Activated T-cell treated with anti-CD3 and anti-CD28 coated beads, Interleukin-2, amount 50 U/mL, for 48 hours (primary cell): ENCODE measurements around the gene HSP90AB1.

ENCODE experiments used
- DNase-seq, 2 experiments: peaks; one replicate each; pipeline ENCODE4 v3.0.0-alpha.2; 2020

Gene HSP90AB1

GRCh38 chr6:44235891-44236516, 10.9 kb upstream of the HSP90AB1 start:
- no peak for DNase-seq

GRCh38 chr6:44237021-44237812, 9.7 kb upstream of the HSP90AB1 start:
- DNase-seq: peak; percentile 83 to 84

GRCh38 chr6:44237813-44238433, 9.0 kb upstream of the HSP90AB1 start:
- DNase-seq: peak; percentile 88 to 89

- DNase-seq: no peak
These were observed 8.1 kb upstream of the HSP90AB1 start for GRCh38 chr6:44238687-44239350.

GRCh38 chr6:44243345-44243744, 3.6 kb upstream of the HSP90AB1 start:
- no peak for DNase-seq

- DNase-seq: no peak
These were observed 1.4 kb upstream of the HSP90AB1 start for GRCh38 chr6:44245391-44245911.

GRCh38 chr6:44245912-44246662, 814 bp upstream of the HSP90AB1 start:
- peak; percentile 91 to 94 for DNase-seq

- peak; percentile 87 to 90 for DNase-seq
These were observed 719 bp downstream of the HSP90AB1 start for GRCh38 chr6:44247338-44248302.

GRCh38 chr6:44248579-44248978, 1.7 kb downstream of the HSP90AB1 start:
- DNase-seq: no peak

- no peak for DNase-seq
These were observed 2.3 kb downstream of the HSP90AB1 start for GRCh38 chr6:44249082-44249748.

GRCh38 chr6:44250067-44250717, 3.3 kb downstream of the HSP90AB1 start:
- DNase-seq: no peak

- no peak for DNase-seq
These were observed 3.8 kb downstream of the HSP90AB1 start for GRCh38 chr6:44250718-44251123.

- DNase-seq: no peak
These were observed 4.9 kb downstream of the HSP90AB1 start for GRCh38 chr6:44251576-44252524.

- peak; percentile 73 to 77 for DNase-seq
These were observed 6.6 kb downstream of the HSP90AB1 start for GRCh38 chr6:44253307-44254101.

- DNase-seq: peak; percentile 76 to 79
These were observed 7.5 kb downstream of the HSP90AB1 start for GRCh38 chr6:44254191-44255104.

- DNase-seq: no peak
These were observed 8.4 kb downstream of the HSP90AB1 start for GRCh38 chr6:44255105-44255808.
